SHP77 (cell line): ENCODE data around the gene ZNF497.

Experiments used
- DNase-seq, 2 experiments: peaks; one replicate each; lab custom pipeline; 2025; lab: John Stamatoyannopoulos, UW

Gene ZNF497

GRCh38 chr19:58367698-58368454, 5.3 kb upstream of the ZNF497 start:
- DNase-seq: no peak

GRCh38 chr19:58366585-58367430, 4.3 kb upstream of the ZNF497 start:
- no peak for DNase-seq

GRCh38 chr19:58364146-58364545, 1.6 kb upstream of the ZNF497 start:
- DNase-seq: no peak

- peak; percentile 54 to 75 for DNase-seq
Observed at GRCh38 chr19:58361900-58362271, 665 bp downstream of the ZNF497 start.

- DNase-seq: no peak
Observed at GRCh38 chr19:58357481-58358145, 4.9 kb downstream of the ZNF497 start.

GRCh38 chr19:58356766-58357480, 5.6 kb downstream of the ZNF497 start:
- no peak for DNase-seq

- DNase-seq: no peak
Observed at GRCh38 chr19:58355908-58356765, 6.4 kb downstream of the ZNF497 start.

- DNase-seq: no peak
Observed at GRCh38 chr19:58355215-58355796, 7.2 kb downstream of the ZNF497 start.

GRCh38 chr19:58354478-58355030, 8.0 kb downstream of the ZNF497 start:
- DNase-seq: no peak

- no peak for DNase-seq
Observed at GRCh38 chr19:58353717-58354477, 8.7 kb downstream of the ZNF497 start.

GRCh38 chr19:58352760-58353671, 9.5 kb downstream of the ZNF497 start, which contains the start of gene A1BG:
Gene A1BG, minus strand, starts transcription at chr19:58353492. Its CDS starts 55 bp downstream, at chr19:58353437.
- no peak for DNase-seq

GRCh38 chr19:58351990-58352755, 10.4 kb downstream of the ZNF497 start:
- no peak for DNase-seq

- no peak for DNase-seq
Observed at GRCh38 chr19:58351558-58351878, 11.0 kb downstream of the ZNF497 start.

- no peak for DNase-seq
Observed at GRCh38 chr19:58350871-58351557, 11.5 kb downstream of the ZNF497 start.

- DNase-seq: no peak
Observed at GRCh38 chr19:58350001-58350861, 12.3 kb downstream of the ZNF497 start.

- no peak for DNase-seq
Observed at GRCh38 chr19:58349590-58349989, 13.0 kb downstream of the ZNF497 start.
